ENCODE results near the gene RNF220.
A peak's percentile ranks its signal among the peaks of the same experiment; 100 is the strongest.

RNF220 gene

GRCh38 chr1:44616991-44617702, 212.1 kb downstream of the RNF220 start (continued):
- TF ChIP-seq IKZF3 (tag by site-specific recombination; IDR thresholded peaks at IDR 0.05) (no peak), YY2 (tag by site-specific recombination; IDR thresholded peaks at IDR 0.05) (no peak), ZBTB49 (tag by site-specific recombination; IDR thresholded peaks at IDR 0.05; ENCODE audit: low read depth) (no peak), ZBTB1 (tag by site-specific recombination; IDR thresholded peaks at IDR 0.05) (no peak), ZNF707 (tag by site-specific recombination; IDR thresholded peaks at IDR 0.05) (no peak), ZNF639 (tag by site-specific recombination; IDR thresholded peaks at IDR 0.05) (0 out of 2 replicates have a peak, but pooled peaks have one; percentile 18), ZNF169 (tag by site-specific recombination; IDR thresholded peaks at IDR 0.05) (no peak), ZNF26 (tag by site-specific recombination; IDR thresholded peaks at IDR 0.05) (no peak), GFI1B (tag by site-specific recombination; IDR thresholded peaks at IDR 0.05) (no peak), ZBTB48 (tag by site-specific recombination; IDR thresholded peaks at IDR 0.05) (0 out of 2 replicates have a peak, but pooled peaks have one; percentile 9), PRDM2 (tag by site-specific recombination; IDR thresholded peaks at IDR 0.05; ENCODE audit: borderline replicate concordance) (no peak), ZNF274 (IDR thresholded peaks at IDR 0.05; ENCODE audit: low read length) (no peak), ZNF274 (tag by site-specific recombination; IDR thresholded peaks at IDR 0.05; ENCODE audit: borderline replicate concordance) (no peak), ZNF624 (tag by site-specific recombination; IDR thresholded peaks at IDR 0.05) (no peak), ZSCAN4 (tag by site-specific recombination; IDR thresholded peaks at IDR 0.05) (no peak), ZNF157 (tag by site-specific recombination; IDR thresholded peaks at IDR 0.05) (no peak), ZNF785 (tag by site-specific recombination; IDR thresholded peaks at IDR 0.05) (no peak), ZNF580 (tag by site-specific recombination; IDR thresholded peaks at IDR 0.05) (no peak), ZNF350 (tag by site-specific recombination; IDR thresholded peaks at IDR 0.05) (no peak), ZBTB10 (tag by site-specific recombination; IDR thresholded peaks at IDR 0.05) (no peak), ZNF645 (tag by site-specific recombination; IDR thresholded peaks at IDR 0.05) (no peak)
